Fibroblast of lung (primary cell): ENCODE results near the gene PIK3CA.
"Not testable (repeated sequence)": the region's sequence is repeated elsewhere in the genome, so short reads cannot be mapped to it uniquely, and the experiment has no call there.

Source experiments
- EZH2 ChIP-seq: IDR thresholded peaks from 2 replicates; pipeline ENCODE4 v1.5.1; 2012; ENCODE audit warnings: low read length, control low read depth, mild to moderate bottlenecking; ENCODE audit errors: missing control alignments
- TF ChIP-seq, protein P1 (sequence below), 2 donors: IDR thresholded peaks in 1 of 2; conservative IDR thresholded peaks in 1 of 2; 1 replicate in 1 of 2; 2 replicates in 1 of 2; pipeline ENCODE4 v1.5.1; 2011 to 2012; ENCODE audit warnings: low read length in 2 of 2, control low read depth in 1 of 2, inconsistent platforms in 1 of 2, low read depth in 1 of 2, mild to moderate bottlenecking in 1 of 2

DNA sequence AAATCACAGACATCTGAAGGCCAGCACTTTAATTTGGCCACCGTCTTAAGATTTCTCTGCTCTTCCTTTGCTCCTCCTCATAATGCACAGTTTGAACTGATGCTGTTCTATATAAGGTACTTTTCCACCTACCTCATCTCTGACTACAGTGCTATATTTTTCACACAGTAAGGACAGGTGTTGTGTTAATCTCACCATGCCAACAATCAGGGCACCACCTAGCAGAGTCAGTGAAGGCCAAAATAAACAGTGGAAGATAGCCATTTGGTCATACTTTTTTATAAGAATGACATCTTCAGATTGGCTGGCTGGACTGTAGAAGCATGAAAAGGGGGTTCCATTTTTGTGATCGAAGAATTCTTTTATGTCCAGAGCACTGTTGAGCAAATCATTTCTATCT is 94.7 kb downstream of the PIK3CA start:
- TF ChIP-seq, protein P1, sequence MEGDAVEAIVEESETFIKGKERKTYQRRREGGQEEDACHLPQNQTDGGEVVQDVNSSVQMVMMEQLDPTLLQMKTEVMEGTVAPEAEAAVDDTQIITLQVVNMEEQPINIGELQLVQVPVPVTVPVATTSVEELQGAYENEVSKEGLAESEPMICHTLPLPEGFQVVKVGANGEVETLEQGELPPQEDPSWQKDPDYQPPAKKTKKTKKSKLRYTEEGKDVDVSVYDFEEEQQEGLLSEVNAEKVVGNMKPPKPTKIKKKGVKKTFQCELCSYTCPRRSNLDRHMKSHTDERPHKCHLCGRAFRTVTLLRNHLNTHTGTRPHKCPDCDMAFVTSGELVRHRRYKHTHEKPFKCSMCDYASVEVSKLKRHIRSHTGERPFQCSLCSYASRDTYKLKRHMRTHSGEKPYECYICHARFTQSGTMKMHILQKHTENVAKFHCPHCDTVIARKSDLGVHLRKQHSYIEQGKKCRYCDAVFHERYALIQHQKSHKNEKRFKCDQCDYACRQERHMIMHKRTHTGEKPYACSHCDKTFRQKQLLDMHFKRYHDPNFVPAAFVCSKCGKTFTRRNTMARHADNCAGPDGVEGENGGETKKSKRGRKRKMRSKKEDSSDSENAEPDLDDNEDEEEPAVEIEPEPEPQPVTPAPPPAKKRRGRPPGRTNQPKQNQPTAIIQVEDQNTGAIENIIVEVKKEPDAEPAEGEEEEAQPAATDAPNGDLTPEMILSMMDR (conservative IDR thresholded peaks at IDR 0.05 in 1 of 2, IDR thresholded peaks at IDR 0.05 in 1 of 2; ENCODE audit: low read depth in 1 of 2, low read length in 2 of 2): not testable (repeated sequence)
- TF ChIP-seq EZH2: not testable (repeated sequence)
